Activated CD8-positive, alpha-beta memory T cell treated with anti-CD3 and anti-CD28 coated beads for 1 hour (primary cell): ENCODE results near the gene RASGRF2.

Source experiments
- DNase-seq, 2 donors: peaks; one replicate each; pipeline ENCODE4 v3.0.0-alpha.2; 2020; ENCODE audit warnings: low read depth in 1 of 2; ENCODE audit errors: extremely low read depth in 1 of 2

RASGRF2 gene

DNA sequence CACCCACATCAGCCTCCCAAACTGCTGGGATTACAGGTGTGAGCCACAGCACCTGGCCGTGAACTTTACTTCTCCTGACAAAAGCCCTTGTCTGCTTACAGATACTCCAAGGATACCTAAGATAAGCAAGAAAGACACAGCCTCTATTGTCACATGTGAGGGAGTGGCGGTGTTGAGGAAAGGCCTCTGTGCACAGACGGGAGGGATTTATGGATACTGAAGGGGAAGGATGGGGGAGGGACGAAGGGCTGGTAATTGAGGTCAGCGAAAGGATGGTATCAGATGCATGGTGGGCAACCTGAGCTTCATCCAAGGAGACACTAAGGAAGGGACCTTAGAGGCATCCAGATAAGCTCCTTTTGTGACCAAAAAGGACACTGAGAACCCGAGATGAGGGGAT lies 206.3 kb downstream of the RASGRF2 start:
- no peak for DNase-seq

DNA sequence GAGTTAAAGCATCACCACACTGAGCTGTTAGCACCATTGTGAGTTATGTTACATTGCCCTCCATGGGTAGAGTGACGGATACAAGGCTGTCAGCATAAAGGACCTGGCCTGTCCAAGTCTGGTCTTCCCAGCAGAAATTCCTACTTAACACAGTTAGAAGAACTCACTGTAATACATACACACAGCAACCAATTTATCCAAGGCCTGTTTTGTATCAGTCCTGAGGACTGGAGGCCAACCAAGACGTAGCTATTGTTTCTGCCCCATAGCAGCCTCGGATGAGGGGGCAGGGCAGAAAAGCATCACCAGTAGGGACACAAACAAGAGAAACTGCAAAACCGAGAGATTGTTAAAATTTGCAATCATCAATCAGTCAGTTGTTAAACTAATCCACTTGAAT lies 206.9 kb downstream of the RASGRF2 start:
- DNase-seq, result no peak

- DNase-seq, result no peak
These were observed 207.4 kb downstream of the RASGRF2 start for GRCh38 chr5:81167544-81167943.

GRCh38 chr5:81169924-81170323 lies 209.8 kb downstream of the RASGRF2 start:
- no peak for DNase-seq

- no peak for DNase-seq
These were observed 211.6 kb downstream of the RASGRF2 start for GRCh38 chr5:81171769-81172168.

DNA sequence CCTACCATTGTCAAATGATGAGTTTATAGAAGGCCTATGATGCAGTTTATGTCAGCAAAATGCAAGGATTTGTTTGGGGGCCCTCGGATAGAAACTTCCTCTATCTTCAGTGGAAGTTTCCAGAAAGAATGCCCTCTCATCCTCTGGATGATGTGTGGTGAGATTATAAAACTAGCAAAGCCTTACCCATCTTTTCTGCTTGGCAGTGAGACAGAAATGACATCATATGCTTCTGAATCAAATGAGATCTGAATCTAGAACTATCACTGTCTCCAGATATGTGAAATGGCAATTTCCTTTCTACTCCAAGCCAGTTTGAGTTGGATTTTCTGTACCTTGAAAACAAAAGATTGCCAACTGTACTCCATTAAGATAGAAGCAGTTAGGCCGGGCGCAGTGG lies 212.5 kb downstream of the RASGRF2 start:
- DNase-seq, result no peak

DNA sequence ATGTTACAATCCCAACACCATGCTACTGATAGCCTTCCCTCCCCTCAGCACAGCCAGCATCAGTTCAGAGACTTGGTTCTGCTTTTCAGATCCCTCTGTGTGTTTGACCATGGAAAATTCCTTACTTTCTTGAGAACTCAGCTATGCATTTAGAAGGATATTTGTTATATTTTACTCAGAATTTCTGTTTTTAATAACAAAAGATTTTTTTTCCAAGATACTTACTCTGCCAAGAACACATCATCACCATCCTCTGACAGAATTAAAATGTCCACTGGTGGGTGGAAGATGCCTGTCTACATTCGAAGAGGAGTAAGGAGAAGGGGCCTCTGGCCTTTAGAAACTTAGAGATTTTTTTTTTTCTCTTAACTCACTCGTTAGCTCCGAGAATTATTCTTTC lies 216.9 kb downstream of the RASGRF2 start:
- no peak for DNase-seq

- no peak for DNase-seq
These were observed 219.8 kb downstream of the RASGRF2 start for GRCh38 chr5:81179959-81180358.

- no peak for DNase-seq
These were observed 220.8 kb downstream of the RASGRF2 start for GRCh38 chr5:81180780-81181460.

DNA sequence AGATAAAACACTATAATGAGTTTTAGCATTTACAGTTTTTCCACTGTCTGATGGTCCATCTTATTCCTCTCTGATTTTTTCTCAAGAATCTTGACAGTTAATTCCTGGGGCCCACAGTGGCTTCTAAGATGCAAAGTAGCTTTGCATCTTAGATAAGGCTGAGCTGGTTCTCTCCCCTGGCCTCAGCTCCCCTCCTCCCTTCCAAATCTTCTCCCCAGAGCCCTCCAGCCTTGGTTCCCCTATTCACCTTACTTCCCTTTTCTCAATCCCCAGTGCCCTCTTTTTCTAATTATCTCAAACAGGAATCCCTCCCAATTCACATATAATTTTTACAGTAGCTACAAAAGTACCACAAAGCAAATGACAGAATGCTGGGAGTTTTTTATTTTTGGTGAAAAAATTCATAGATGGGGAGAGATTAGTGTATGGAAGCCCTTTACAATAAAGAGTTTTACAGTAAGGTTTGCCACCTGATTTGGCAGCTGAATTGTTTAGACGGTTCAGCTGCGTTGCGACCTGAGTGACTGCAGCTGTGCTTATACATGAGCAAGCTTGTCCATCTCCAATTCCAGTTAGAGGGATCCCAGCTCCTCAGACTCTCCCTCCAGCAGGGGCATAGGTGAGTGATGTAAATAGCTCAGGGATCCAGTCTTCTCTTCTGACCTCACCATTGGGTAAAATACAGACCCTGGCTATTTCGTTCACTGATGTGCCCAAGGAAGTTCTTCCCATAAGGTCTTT lies 221.6 kb downstream of the RASGRF2 start:
- DNase-seq, result no peak

DNA sequence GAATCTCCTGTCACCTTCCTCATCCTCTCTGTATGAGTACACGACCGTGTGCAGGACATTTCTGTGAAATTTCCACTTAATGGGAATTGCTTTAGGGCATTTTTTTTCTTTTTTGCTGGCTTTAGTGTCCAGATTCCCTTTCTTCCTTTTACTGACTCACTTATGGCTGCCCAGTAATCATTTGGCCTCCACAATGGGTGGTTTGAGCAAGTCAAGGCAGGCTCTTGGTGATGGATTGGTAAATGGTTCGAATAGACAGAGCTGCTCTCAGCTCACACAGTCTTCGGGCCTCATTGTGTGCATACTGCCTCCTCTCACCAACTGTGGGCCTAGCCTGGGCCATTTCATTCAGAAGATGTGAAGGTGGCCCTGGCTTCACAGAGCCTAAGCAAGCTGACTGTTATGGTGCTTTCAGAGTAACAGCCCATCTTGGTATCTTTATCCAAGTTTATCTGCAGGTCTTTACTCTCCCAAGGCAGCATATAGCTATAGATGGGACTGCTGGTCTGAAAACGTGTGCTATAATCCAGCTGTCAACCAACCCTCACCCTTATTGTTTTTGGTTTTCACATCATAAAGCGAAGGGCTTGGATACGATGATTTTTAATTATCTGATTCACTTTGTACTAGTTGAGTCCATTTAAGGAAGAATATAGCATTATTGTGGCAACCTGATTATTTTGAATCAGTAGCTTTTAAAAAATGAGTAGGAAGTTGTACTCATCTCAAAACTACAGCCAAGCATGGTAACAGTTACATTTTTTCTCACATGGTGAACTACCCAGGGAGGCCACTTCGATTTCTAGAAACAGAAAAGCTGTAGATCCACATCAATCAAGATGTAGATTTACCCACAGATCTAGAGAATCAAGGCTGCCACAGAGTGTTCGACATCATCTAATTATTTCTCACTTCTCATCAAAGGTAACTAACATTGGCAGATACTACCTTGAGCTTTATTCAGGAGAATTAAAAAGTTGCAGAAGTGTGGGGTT lies 222.5 kb downstream of the RASGRF2 start:
- no peak for DNase-seq

DNA sequence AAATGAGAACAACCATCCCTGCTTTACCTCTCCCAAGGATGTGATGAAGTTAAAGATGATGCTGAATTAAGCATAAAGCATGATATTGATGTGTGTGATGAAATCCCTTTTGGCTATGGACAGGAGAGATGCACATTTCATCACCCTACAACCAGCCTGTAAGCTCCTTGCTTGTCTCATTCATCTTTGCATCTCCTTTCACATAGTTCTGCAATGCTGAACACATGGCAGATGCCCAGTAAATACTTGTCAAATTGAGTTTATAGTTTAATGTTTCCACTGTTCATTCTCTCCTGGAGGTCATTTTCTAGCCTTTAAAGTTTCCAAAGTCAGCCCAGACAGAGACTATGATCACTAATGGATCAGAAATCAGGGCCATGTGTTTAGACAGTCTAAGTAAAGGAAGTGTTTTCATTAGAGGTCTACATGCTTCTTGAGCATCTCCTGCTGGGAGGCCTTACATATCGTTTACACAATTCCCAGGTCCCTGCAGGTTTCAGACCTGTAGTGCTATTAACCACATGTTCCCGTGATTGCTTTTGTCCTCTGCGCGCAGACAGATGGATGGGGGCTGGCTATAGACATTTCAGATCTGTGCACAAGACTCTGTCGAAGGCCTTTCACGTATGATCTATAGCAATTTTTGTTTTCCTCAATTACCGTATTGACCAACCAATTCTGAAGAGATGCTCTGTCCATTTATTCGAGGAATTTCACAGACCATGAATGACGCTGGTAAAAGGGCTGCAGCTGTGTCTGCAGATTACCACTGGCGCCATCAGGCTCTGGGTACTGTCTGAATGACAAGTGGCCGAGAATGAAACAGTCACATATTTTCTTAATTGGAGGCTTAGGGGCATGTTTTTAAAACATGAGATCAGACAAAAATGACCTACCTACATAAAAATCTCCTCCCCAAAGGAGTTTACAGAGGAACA lies 223.9 kb downstream of the RASGRF2 start:
- no peak for DNase-seq

- DNase-seq, result no peak
These were observed 224.6 kb downstream of the RASGRF2 start for GRCh38 chr5:81184749-81185110.

- DNase-seq, result no peak
These were observed 227.7 kb downstream of the RASGRF2 start for GRCh38 chr5:81187885-81188284.

DNA sequence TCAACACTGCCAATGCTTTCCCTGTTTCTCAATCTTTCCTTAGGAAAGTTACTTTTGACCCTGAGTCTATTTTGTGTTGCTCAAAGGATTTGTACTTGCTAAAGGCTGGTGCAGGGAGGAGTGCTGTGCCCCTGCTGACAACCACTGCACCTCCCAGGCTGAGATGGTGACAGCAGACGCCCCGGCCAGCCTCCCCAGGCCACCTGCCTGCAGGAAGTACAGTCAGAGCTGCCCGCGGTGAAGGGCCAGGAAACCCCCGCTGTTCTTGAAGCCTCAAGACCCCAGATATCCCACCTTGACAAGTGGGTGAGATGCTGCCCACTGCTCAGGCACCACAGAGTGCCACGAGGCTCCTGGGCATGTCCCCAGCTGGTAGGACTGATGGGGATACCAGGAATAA lies 228.8 kb downstream of the RASGRF2 start:
- DNase-seq, result no peak

DNA sequence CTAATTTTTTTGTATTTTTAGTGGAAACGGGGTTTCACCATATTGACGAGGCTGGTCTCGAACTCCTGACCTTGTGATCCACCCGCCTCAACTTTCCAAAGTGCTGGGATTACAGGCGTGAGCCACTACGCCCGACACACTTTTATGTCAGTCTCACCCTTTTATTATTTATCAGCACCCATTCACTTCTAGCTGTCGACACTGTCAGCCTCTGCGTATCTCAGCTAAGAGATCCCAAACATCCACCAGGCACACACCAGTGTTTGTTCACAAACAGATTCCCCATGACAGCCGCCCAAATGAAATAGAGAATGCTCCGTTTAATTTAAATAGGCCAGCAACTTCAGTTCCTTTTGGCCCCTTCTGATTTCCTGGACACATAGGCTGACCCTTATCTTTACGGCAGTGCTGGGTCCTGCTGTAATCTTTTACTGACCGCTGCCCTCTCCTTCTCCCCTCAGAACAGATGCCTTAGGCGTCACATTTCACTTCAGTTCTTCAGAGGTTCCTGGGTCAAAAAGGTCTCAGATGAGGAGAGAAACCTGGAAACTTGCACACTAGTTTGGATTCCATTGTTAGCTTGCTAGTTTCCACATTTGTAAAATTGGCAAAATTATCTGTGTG lies 229.8 kb downstream of the RASGRF2 start:
- DNase-seq, result no peak

GRCh38 chr5:81191726-81192372 lies 231.7 kb downstream of the RASGRF2 start:
- DNase-seq, result no peak

GRCh38 chr5:81192373-81192750 lies 232.2 kb downstream of the RASGRF2 start:
- DNase-seq, result no peak

GRCh38 chr5:81194633-81195334 lies 234.6 kb downstream of the RASGRF2 start:
- DNase-seq, result peak; percentile 43 to 66
